Calu3 (cell line): ENCODE measurements around the gene HOXA3. TPM values are rescaled to one million over a fixed set of nuclear protein-coding genes. Genes with fewer than 3 reads are reported as not detected.

Source experiments
- BruUV-seq: library from RNA; stranded (reverse); fragments of 400-500 nt; replicated peaks from 2 replicates; lab custom pipeline; 2021; lab: Mats Ljungman, UMichigan
- CTCF ChIA-PET: fragments of 300-600 bp; sonication (Branson Sonifier 250); formaldehyde crosslinking; loops from one replicate; lab custom pipeline; 2022; ENCODE audit warnings: antibody characterized with exemption; lab: Charles Lee
- DNase-seq: peaks from one replicate; pipeline ENCODE4 v3.0.0; 2022
- H3K27ac Mint-ChIP-seq: one replicate; pipeline ENCODE4 v1.8.0; 2022; ENCODE audit warnings: mixed read lengths; ENCODE audit not compliant: unreplicated experiment
- H3K27me3 Mint-ChIP-seq: one replicate; pipeline ENCODE4 v1.8.0; 2022; ENCODE audit warnings: mixed read lengths; ENCODE audit not compliant: unreplicated experiment
- H3K36me3 Mint-ChIP-seq: one replicate; pipeline ENCODE4 v1.8.0; 2022; ENCODE audit warnings: mild to moderate bottlenecking, moderate library complexity, mixed read lengths; ENCODE audit not compliant: insufficient read depth, unreplicated experiment
- H3K4me1 Mint-ChIP-seq: one replicate; pipeline ENCODE4 v1.8.0; 2022; ENCODE audit warnings: mild to moderate bottlenecking, low read depth, mixed read lengths; ENCODE audit not compliant: unreplicated experiment
- H3K4me3 Mint-ChIP-seq: one replicate; pipeline ENCODE4 v1.8.0; 2022; ENCODE audit warnings: mild to moderate bottlenecking, low read depth, moderate library complexity, mixed read lengths; ENCODE audit not compliant: unreplicated experiment
- H3K9me3 Mint-ChIP-seq: one replicate; pipeline ENCODE4 v1.8.0; 2022; ENCODE audit warnings: low read depth, mixed read lengths; ENCODE audit not compliant: unreplicated experiment
- intact Hi-C: fragments of 100-400 bp; cut with micrococcal nuclease; formaldehyde crosslinking; loops from one replicate; pipeline ENCODE4 v1.10.0; 2022; ENCODE audit not compliant: unreplicated experiment
- total RNA-seq: library from RNA; stranded (reverse); gene quantifications from 2 replicates; pipeline ENCODE4 v1.2.3, GENCODE V29; 2022
- TF ChIP-seq, protein P1 (sequence below): fragments of 200-600 bp; IDR thresholded peaks from one replicate; pipeline ENCODE4 v1.8.0; 2022; ENCODE audit warnings: antibody characterized with exemption; ENCODE audit not compliant: unreplicated experiment

HOXA3 gene
- total RNA-seq, 1 experiment from 2014 or later = 20.9 TPM

DNA sequence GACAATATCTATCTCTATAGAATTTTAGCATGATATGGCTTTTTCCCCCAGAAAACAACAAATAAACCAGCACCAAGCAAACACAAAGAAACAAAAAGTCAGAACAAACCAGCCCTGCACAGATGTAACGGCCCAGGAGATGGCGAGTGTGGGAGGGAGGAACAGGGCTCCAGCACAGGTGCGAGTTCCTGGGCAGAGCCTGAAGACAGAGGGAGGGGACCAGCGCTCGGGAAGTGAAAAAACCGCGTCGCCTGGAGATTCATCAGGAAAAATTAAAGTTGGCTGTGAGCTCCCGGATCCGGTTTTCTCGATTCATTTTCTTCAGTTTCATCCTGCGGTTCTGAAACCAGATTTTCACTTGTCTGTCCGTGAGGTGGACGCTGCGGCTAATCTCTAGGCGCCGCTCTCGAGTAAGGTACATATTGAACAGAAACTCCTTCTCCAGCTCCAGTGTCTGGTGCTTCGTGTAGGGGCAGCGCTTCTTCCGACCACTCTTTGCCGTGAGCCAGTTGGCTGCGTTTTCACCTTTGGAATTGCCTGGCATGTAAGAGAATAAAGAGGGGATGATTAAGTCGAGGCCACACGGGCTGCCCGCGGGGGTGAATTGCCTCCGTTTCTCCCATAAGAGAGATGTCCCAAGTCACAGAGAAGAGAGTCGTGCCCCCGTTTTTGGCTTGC is 19.4 kb upstream of the HOXA3 start:
- Mint-ChIP-seq H3K36me3 (peaks cover 44% of the 10 kb centered on the region), H3K27me3 (no peaks in the 10 kb centered on the region), H3K4me1 (peaks cover 37% of the 10 kb centered on the region), H3K9me3 (no peaks in the 10 kb centered on the region), H3K27ac (peak overlapping the region; percentile 22), H3K4me3 (peak overlapping the region; percentile 72)
- no TSS peak for BruUV-seq
- TF ChIP-seq, protein P1, sequence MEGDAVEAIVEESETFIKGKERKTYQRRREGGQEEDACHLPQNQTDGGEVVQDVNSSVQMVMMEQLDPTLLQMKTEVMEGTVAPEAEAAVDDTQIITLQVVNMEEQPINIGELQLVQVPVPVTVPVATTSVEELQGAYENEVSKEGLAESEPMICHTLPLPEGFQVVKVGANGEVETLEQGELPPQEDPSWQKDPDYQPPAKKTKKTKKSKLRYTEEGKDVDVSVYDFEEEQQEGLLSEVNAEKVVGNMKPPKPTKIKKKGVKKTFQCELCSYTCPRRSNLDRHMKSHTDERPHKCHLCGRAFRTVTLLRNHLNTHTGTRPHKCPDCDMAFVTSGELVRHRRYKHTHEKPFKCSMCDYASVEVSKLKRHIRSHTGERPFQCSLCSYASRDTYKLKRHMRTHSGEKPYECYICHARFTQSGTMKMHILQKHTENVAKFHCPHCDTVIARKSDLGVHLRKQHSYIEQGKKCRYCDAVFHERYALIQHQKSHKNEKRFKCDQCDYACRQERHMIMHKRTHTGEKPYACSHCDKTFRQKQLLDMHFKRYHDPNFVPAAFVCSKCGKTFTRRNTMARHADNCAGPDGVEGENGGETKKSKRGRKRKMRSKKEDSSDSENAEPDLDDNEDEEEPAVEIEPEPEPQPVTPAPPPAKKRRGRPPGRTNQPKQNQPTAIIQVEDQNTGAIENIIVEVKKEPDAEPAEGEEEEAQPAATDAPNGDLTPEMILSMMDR = no peak
- CTCF ChIA-PET = no interaction called here
- intact Hi-C loops = no loop called here
- DNase-seq = no peak

DNA sequence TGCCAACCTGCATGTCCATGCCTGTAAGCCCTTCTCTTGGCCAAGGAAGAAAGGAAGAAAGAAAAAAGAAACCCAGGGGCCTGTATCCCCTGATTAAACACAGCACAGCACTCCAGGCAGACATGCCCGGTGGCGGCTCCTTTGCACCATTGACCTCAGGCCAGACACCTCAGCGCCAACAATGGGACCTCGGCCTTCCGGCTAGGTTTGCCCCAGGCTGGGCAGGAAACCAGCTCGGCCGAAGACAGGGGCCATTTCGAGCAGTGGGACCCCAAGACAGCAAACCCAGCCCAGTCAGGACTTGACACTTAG is 18.9 kb upstream of the HOXA3 start:
- Mint-ChIP-seq H3K27me3 (no peaks in the 10 kb centered on the region), H3K36me3 (peaks cover 44% of the 10 kb centered on the region), H3K4me1 (peaks cover 37% of the 10 kb centered on the region), H3K4me3 (peak overlapping the region; percentile 72), H3K27ac (no peak overlapping the region), H3K9me3 (no peaks in the 10 kb centered on the region)
- DNase-seq = no peak
- BruUV-seq = TSS peak; percentile 45
- CTCF ChIA-PET = no interaction called here
- TF ChIP-seq, protein P1 = no peak
- intact Hi-C loops = no loop called here

DNA sequence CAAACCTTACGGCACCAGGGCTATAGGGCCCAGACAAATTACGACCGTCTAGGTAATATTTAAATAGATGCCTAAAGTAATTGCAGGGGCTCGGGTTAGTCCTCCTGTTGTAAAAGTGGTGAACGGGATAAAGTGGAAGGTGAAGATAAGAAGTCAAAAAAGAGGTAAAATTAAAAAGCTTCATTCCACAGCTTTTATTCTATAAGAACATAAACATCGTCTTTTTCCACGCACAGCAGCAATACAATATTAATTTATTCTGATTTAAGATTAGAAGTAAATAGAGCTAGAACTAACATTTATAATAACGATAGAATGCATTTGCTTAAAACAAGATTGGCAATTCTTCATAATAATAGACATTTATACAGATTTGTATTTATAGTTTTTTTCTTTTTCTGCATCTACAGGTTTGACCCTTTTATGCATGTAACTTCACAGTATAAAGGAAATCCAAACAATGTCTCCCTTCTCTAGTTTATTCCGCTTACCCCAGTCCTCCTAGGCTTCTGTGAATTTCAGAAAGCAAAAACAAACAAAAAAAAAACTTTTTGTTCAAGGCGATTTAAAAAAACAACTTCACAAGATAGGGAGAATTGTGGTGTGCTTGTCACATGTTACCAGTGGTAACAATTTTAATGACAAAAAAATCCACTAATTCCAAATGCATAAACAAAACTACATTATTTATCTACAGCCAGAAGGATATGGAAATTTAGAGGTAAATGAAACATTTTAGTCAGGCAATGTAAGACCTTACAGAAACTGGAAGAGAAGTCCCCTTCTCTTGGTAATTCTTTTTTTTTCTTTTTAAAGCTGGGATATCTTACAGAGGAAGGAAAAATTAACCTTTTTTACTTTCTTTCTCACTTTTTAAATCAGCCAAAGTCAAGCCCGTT is 18.3 kb upstream of the HOXA3 start:
- no TSS peak for BruUV-seq
- H3K4me1 Mint-ChIP-seq = peaks cover 37% of the 10 kb centered on the region
- H3K9me3 Mint-ChIP-seq = no peaks in the 10 kb centered on the region
- no peaks in the 10 kb centered on the region for H3K27me3 Mint-ChIP-seq
- TF ChIP-seq, protein P1 = no peak
- CTCF ChIA-PET = interaction anchor here (1.0 to 1.1 kb wide), 2 partner anchors 10 to 461 kb away, joined by 3 read pairs; no protein-coding TSS in a partner anchor
- H3K27ac Mint-ChIP-seq = no peak overlapping the region
- H3K36me3 Mint-ChIP-seq = peaks cover 44% of the 10 kb centered on the region
- H3K4me3 Mint-ChIP-seq = peak overlapping the region; percentile 92
- DNase-seq = no peak
- intact Hi-C loops = no loop called here

DNA sequence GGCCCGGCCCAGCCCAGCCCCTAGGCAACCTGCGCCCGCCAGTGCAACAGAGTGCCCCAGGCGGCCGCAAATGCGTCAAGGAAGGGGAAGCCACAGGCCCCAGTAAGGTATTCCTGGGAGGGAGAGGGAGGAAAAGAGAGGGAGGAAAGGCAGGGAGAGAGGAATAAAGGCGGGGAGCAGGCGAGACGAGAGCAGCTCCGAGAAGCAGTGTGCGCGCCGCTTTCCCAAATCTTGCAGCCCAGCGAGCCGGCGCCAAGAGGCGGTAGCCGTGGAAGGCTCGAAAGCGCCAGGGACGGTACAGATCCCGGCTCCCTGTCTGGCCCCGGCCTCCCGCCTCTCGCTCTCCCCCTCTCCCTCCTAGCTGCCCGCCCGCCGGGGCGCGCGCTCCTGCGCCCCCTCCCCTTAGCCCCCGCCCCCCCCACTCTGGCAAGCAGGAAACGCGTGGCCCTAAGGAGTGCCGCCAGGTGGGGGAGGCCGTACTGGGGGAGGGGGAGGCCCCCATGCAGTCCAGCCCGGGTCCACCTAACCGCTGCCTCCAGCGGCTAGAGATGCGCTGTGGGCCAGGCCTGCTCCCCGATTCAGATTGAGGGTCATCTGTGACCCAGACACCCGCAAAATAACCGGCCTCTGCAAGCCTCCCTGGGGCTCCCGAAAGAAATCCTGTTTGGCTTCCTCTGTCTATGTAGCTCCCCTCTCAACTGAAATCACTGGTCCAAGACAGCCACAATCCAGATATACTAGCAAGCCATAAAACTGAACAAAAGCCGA is 17.5 kb upstream of the HOXA3 start:
- H3K27me3 Mint-ChIP-seq = no peaks in the 10 kb centered on the region
- peaks cover 37% of the 10 kb centered on the region for H3K4me1 Mint-ChIP-seq
- DNase-seq = peak; percentile 79
- intact Hi-C loops = no loop called here
- peak overlapping the region; percentile 92 for H3K4me3 Mint-ChIP-seq
- no TSS peak for BruUV-seq
- H3K9me3 Mint-ChIP-seq = no peaks in the 10 kb centered on the region
- TF ChIP-seq, protein P1 = no peak
- H3K36me3 Mint-ChIP-seq = peaks cover 44% of the 10 kb centered on the region
- peak overlapping the region; percentile 50 for H3K27ac Mint-ChIP-seq
- CTCF ChIA-PET = interaction anchor here (1.0 to 1.5 kb wide), 3 partner anchors 9 to 460 kb away, joined by 3 to 5 read pairs (median 3); no protein-coding TSS in a partner anchor
